HepG2 (cell line): ENCODE results near the gene RPS6KL1. TPM values are rescaled to one million over a fixed set of nuclear protein-coding genes. Genes with fewer than 3 reads are reported as not detected.

Experiments used
- ATAC-seq: fragments of 200-7000 bp; cut with Tn5 transposase; 3 replicates; pipeline ENCODE4 v1.9.1; 2020; ENCODE audit warnings: mild to moderate bottlenecking, moderate library complexity
- BruUV-seq: library from RNA; stranded (reverse); fragments of 400-500 nt; replicated peaks from 2 replicates; lab custom pipeline; 2021; lab: Mats Ljungman, UMichigan
- CTCF ChIA-PET: fragments of 300-600 bp; formaldehyde crosslinking; extraction: SDS; loops from one replicate; lab custom pipeline; 2021; ENCODE audit warnings: low total read pairs, inconsistent platforms, low intra/inter-chr PET ratio; lab: Yijun Ruan, JAX
- POLR2A ChIA-PET: fragments of 350-600 bp; sonication (Branson Sonifier 250); formaldehyde crosslinking; loops from one replicate; lab custom pipeline; 2020; ENCODE audit warnings: antibody characterized with exemption, inconsistent platforms; lab: Yijun Ruan, JAX
- DNase-seq: peaks from one replicate; pipeline ENCODE4 v3.0.0-alpha.2; 2015; ENCODE audit warnings: low spot score
- FAIRE-seq: peaks from 3 replicates; lab custom pipeline; 2011; peaks lifted over from hg19 to GRCh38; lab: Jason Lieb, UNC
- H2AFZ ChIP-seq: one replicate; pipeline ENCODE4 v1.6.1; 2011; ENCODE audit warnings: low read length, inconsistent platforms
- H3K27ac ChIP-seq: fragments of 300-600 bp; 3 replicates; pipeline ENCODE4 v1.8.0; 2011; ENCODE audit warnings: mixed run types, mild to moderate bottlenecking, mixed read lengths, low read length, inconsistent platforms; ENCODE audit not compliant: insufficient read depth; ENCODE audit errors: extremely low read length
- H3K27me3 ChIP-seq, 2 experiments: fragments of 200-600 bp in 1 of 2; 2 replicates in 1 of 2; 3 replicates in 1 of 2; pipeline versions ENCODE4 v1.6.0 to v1.8.0; 2011; ENCODE audit warnings: low read length in 2 of 2, mild to moderate bottlenecking in 2 of 2, moderate library complexity in 2 of 2, inconsistent platforms in 1 of 2; ENCODE audit not compliant: insufficient read depth in 2 of 2, control insufficient read depth in 1 of 2
- H3K36me3 ChIP-seq, 2 experiments: fragments of 200-600 bp in 1 of 2; replicated peaks in 1 of 2; 2 replicates in 1 of 2; 3 replicates in 1 of 2; pipeline versions ENCODE4 v1.5.1 to v1.8.0; 2011; ENCODE audit warnings: low read length in 2 of 2, inconsistent platforms in 1 of 2; ENCODE audit not compliant: insufficient read depth in 2 of 2, control insufficient read depth in 1 of 2
- H3K4me1 ChIP-seq: 2 replicates; pipeline ENCODE4 v1.5.1; 2012; ENCODE audit warnings: low read length, inconsistent platforms; ENCODE audit not compliant: insufficient read depth
- H3K4me2 ChIP-seq: 2 replicates; pipeline ENCODE4 v1.6.0; 2011; ENCODE audit warnings: low read depth, low read length, inconsistent platforms
- H3K4me3 ChIP-seq, 3 experiments: fragments of 200-600 bp in 1 of 3; sonication (generic), shearing (Covaris generic) in 1 of 3; replicated peaks in 1 of 3; 2 replicates each; pipeline ENCODE4 v1.5.1; 2011 to 2016; ENCODE audit warnings: low read length in 3 of 3, inconsistent platforms in 2 of 3, low read depth in 2 of 3, mild to moderate bottlenecking in 2 of 3, control low read depth in 1 of 3, mixed read lengths in 1 of 3; ENCODE audit not compliant: insufficient read depth in 1 of 3
- H3K79me2 ChIP-seq: one replicate; pipeline ENCODE4 v1.6.1; 2011; ENCODE audit warnings: low read length, inconsistent platforms; ENCODE audit not compliant: insufficient read depth
- H3K9ac ChIP-seq: 2 replicates; pipeline ENCODE4 v1.6.0; 2011; ENCODE audit warnings: mild to moderate bottlenecking, low read depth, low read length, inconsistent platforms; ENCODE audit not compliant: insufficient read depth
- H3K9me3 ChIP-seq: 2 replicates; pipeline ENCODE4 v1.5.1; 2012; ENCODE audit warnings: mild to moderate bottlenecking, low read length
- H4K20me1 ChIP-seq: 2 replicates; pipeline ENCODE4 v1.6.0; 2011; ENCODE audit warnings: inconsistent platforms, mild to moderate bottlenecking, low read length, moderate library complexity; ENCODE audit not compliant: insufficient read depth
- ETV5 ChIP-seq: IDR thresholded peaks from 2 replicates; pipeline ENCODE4 v1.6.1; 2018; ENCODE audit warnings: missing biosample characterization, missing genetic modification reagents, inconsistent platforms, borderline replicate concordance
- FOSL2 ChIP-seq: sonication (generic); formaldehyde crosslinking; IDR thresholded peaks from 2 replicates; pipeline ENCODE4 v1.4.0; 2020; ENCODE audit warnings: missing genetic modification reagents
- FOXP1 ChIP-seq, 2 experiments: fragments of 450-650 bp in 1 of 2; IDR thresholded peaks; 2 replicates each; pipeline ENCODE4 v1.6.1; 2017 to 2018; ENCODE audit warnings: antibody characterized with exemption in 1 of 2
- KDM3A ChIP-seq: IDR thresholded peaks from 2 replicates; pipeline ENCODE4 v1.6.1; 2018; ENCODE audit warnings: low read depth, missing compliant biosample characterization
- MEIS1 ChIP-seq: sonication (generic); formaldehyde crosslinking; IDR thresholded peaks from 2 replicates; pipeline ENCODE4 v1.9.0; 2021; ENCODE audit warnings: mild to moderate bottlenecking, missing genetic modification reagents, moderate library complexity, borderline replicate concordance
- PRDM4 ChIP-seq: sonication (generic); formaldehyde crosslinking; IDR thresholded peaks from 2 replicates; pipeline ENCODE4 v1.9.0; 2021; ENCODE audit warnings: missing genetic modification reagents, borderline replicate concordance
- SKI ChIP-seq: fragments of 450-650 bp; IDR thresholded peaks from one replicate; pipeline ENCODE4 v1.6.1; 2018; ENCODE audit warnings: mild to moderate bottlenecking; ENCODE audit not compliant: partially characterized antibody
- ZNF652 ChIP-seq: IDR thresholded peaks from 2 replicates; pipeline ENCODE4 v1.6.1; 2016; ENCODE audit warnings: low read depth, borderline replicate concordance
- WGBS: methylation state at CpG from one replicate; pipeline ENCODE4 v1.1.6; 2017; ENCODE audit warnings: low lambda C conversion rate; 5-methylcytosine and 5-hydroxymethylcytosine counted together
- in situ Hi-C: cut with HindIII; loops from 2 replicates; pipeline ENCODE4 v1.10.0; 2017; ENCODE audit warnings: low pct_unique_long_range_greater_than_20kb; ENCODE audit not compliant: extremely low pct_ligation_motif_present
- intact Hi-C: fragments of 100-400 bp; cut with micrococcal nuclease; formaldehyde crosslinking; loops from one replicate; pipeline ENCODE4 v1.10.0; 2022; ENCODE audit not compliant: unreplicated experiment
- polyA plus RNA-seq, 8 experiments: library from polyadenylated mRNA; depleted of rRNA in 3 of 8; stranded (reverse) in 7 of 8; unstranded in 1 of 8; fragments of >200 nt; fragmentation: Illumina TruSeq in 4 of 8; extraction: Trizol in 4 of 8; gene quantifications; 2 replicates each; pipeline versions ENCODE4 v1.2.1 to v1.2.3, GENCODE V29; 2011 to 2016; ENCODE audit warnings: low read depth in 4 of 8, missing spikeins in 1 of 8, mixed read lengths in 1 of 8; ENCODE audit not compliant: insufficient read depth in 1 of 8
- total RNA-seq, 5 experiments: library from RNA; depleted of rRNA; stranded (reverse); fragments of >200 nt; fragmentation: Illumina TruSeq; extraction: Trizol; gene quantifications; 2 replicates each; pipeline ENCODE4 v1.2.3, GENCODE V29; 2016; ENCODE audit warnings: low read depth in 1 of 5

The RPS6KL1 gene
- total and polyA plus RNA-seq, 2 of the 13 experiments (the other 11 are each of a cell fraction or from before 2014, with no cell fraction given): 6.5 to 11.5 TPM

GRCh38 chr14:74890262-74890661 is 32.8 kb downstream of the RPS6KL1 start:
- no peak overlapping the region for H3K27ac ChIP-seq
- H3K9ac ChIP-seq: no peak overlapping the region
- no peak overlapping the region for H3K4me2 ChIP-seq
- H3K27me3 ChIP-seq: no peaks in the 10 kb centered on the region
- in situ Hi-C loops: no loop called here
- CTCF ChIA-PET: no interaction called here
- BruUV-seq: no TSS peak
- H4K20me1 ChIP-seq: peaks cover 9% of the 10 kb centered on the region; the same call in 1 of the 2 replicates
- FAIRE-seq (no peak), DNase-seq (no peak), ATAC-seq (0 out of 3 replicates have a peak, but pooled peaks have one; percentile 34)
- TF ChIP-seq ZNF652: peak; percentile 30; the same call in 1 of the 2 replicates
- TF ChIP-seq FOXP1 (IDR thresholded peaks at IDR 0.05): no peak
- peak; percentile 37; the same call in 1 of the 2 replicates for TF ChIP-seq FOXP1 (CRISPR knock-in tag; IDR thresholded peaks at IDR 0.05)
- no peak for TF ChIP-seq ETV5 (CRISPR knock-in tag)
- WGBS: 91% methylated on average over 6 of the region's 6 CpGs
- POLR2A ChIA-PET: no interaction called here
- H3K79me2 ChIP-seq: peaks cover 37% of the 10 kb centered on the region
- no peaks in the 10 kb centered on the region for H3K9me3 ChIP-seq
- no peak overlapping the region for H2AFZ ChIP-seq
- H3K4me1 ChIP-seq: peaks cover 46% of the 10 kb centered on the region
- intact Hi-C loops: no loop called here
- H3K4me3 ChIP-seq: no peak overlapping the region
- peaks cover 21 to 59% of the 10 kb centered on the region in 2 experiments for H3K36me3 ChIP-seq

GRCh38 chr14:74888164-74889158 is 34.6 kb downstream of the RPS6KL1 start:
- POLR2A ChIA-PET: no interaction called here
- H2AFZ ChIP-seq: no peak overlapping the region
- FAIRE-seq: peak; percentile 23
- peak; percentile 43; the same call in 2 of the 3 replicates for ATAC-seq
- H3K79me2 ChIP-seq: peaks cover 55% of the 10 kb centered on the region
- peak overlapping the region; percentile 16; the same call in 1 of the 2 replicates for H3K9ac ChIP-seq
- H4K20me1 ChIP-seq: peaks cover 23% of the 10 kb centered on the region
- intact Hi-C loops: no loop called here
- H3K27me3 ChIP-seq: no peaks in the 10 kb centered on the region
- H3K9me3 ChIP-seq: no peaks in the 10 kb centered on the region
- peaks cover 14 to 48% of the 10 kb centered on the region in 2 experiments for H3K36me3 ChIP-seq
- no peak for TF ChIP-seq MEIS1 (CRISPR knock-in tag)
- TF ChIP-seq PRDM4 (CRISPR knock-in tag): no peak
- peak; percentile 52 for TF ChIP-seq FOSL2 (CRISPR knock-in tag)
- no peak for TF ChIP-seq KDM3A
- TF ChIP-seq SKI: no peak
- TF ChIP-seq, all 625 proteins: peak for 1
- no peak overlapping the region for H3K4me2 ChIP-seq
- CTCF ChIA-PET: no interaction called here
- peaks cover 62% of the 10 kb centered on the region for H3K4me1 ChIP-seq
- BruUV-seq: no TSS peak
- in situ Hi-C loops: no loop called here
- no peak for DNase-seq
- H3K4me3 ChIP-seq: no peak overlapping the region
- 73% methylated on average over 12 of the region's 12 CpGs for WGBS
- peak overlapping the region; percentile 41 for H3K27ac ChIP-seq
